Measurements from ENCODE around the gene PRRC2B. TPM values are rescaled to one million over a fixed set of nuclear protein-coding genes. Genes with fewer than 3 reads are reported as not detected.

Gene PRRC2B
- total RNA-seq, 1 donor from 2014 or later, result 505 TPM

GRCh38 chr9:131402738-131403492 is 9.0 kb downstream of the PRRC2B start:
- no peaks in the 10 kb centered on the region for H3K27me3 Mint-ChIP-seq (ENCODE audit: low read depth)
- no peak for DNase-seq (ENCODE audit: low spot score in 2 of 2, unreplicated experiment in 2 of 2)
- TF ChIP-seq, protein P1, sequence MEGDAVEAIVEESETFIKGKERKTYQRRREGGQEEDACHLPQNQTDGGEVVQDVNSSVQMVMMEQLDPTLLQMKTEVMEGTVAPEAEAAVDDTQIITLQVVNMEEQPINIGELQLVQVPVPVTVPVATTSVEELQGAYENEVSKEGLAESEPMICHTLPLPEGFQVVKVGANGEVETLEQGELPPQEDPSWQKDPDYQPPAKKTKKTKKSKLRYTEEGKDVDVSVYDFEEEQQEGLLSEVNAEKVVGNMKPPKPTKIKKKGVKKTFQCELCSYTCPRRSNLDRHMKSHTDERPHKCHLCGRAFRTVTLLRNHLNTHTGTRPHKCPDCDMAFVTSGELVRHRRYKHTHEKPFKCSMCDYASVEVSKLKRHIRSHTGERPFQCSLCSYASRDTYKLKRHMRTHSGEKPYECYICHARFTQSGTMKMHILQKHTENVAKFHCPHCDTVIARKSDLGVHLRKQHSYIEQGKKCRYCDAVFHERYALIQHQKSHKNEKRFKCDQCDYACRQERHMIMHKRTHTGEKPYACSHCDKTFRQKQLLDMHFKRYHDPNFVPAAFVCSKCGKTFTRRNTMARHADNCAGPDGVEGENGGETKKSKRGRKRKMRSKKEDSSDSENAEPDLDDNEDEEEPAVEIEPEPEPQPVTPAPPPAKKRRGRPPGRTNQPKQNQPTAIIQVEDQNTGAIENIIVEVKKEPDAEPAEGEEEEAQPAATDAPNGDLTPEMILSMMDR (IDR thresholded peaks at IDR 0.05; ENCODE audit: unreplicated experiment), result no peak
- peak overlapping the region; percentile 91 for H3K27ac Mint-ChIP-seq
- peak overlapping the region; percentile 26 for H3K4me3 Mint-ChIP-seq
- no peaks in the 10 kb centered on the region for H3K36me3 Mint-ChIP-seq
- no peaks in the 10 kb centered on the region for H3K9me3 Mint-ChIP-seq
- H3K4me1 Mint-ChIP-seq, result peaks cover 73% of the 10 kb centered on the region

- no peak overlapping the region for H3K27ac Mint-ChIP-seq
- H3K36me3 Mint-ChIP-seq, result no peaks in the 10 kb centered on the region
- H3K4me3 Mint-ChIP-seq, result no peak overlapping the region
- TF ChIP-seq, protein P1 (IDR thresholded peaks at IDR 0.05; ENCODE audit: unreplicated experiment), result no peak
- peaks cover 73% of the 10 kb centered on the region for H3K4me1 Mint-ChIP-seq
- H3K27me3 Mint-ChIP-seq (ENCODE audit: low read depth), result no peaks in the 10 kb centered on the region
- no peak for DNase-seq (ENCODE audit: low spot score in 2 of 2, unreplicated experiment in 2 of 2)
- H3K9me3 Mint-ChIP-seq, result no peaks in the 10 kb centered on the region
Observed at GRCh38 chr9:131403493-131403773, 9.5 kb downstream of the PRRC2B start.

GRCh38 chr9:131404581-131404980 is 10.7 kb downstream of the PRRC2B start:
- Mint-ChIP-seq H3K27me3 (ENCODE audit: low read depth) (no peaks in the 10 kb centered on the region), H3K36me3 (no peaks in the 10 kb centered on the region), H3K4me3 (no peak overlapping the region), H3K27ac (peak overlapping the region; percentile 77), H3K4me1 (peaks cover 76% of the 10 kb centered on the region), H3K9me3 (no peaks in the 10 kb centered on the region)
- no peak for DNase-seq (ENCODE audit: low spot score in 2 of 2, unreplicated experiment in 2 of 2)
- TF ChIP-seq, protein P1 (IDR thresholded peaks at IDR 0.05; ENCODE audit: unreplicated experiment), result no peak

DNA sequence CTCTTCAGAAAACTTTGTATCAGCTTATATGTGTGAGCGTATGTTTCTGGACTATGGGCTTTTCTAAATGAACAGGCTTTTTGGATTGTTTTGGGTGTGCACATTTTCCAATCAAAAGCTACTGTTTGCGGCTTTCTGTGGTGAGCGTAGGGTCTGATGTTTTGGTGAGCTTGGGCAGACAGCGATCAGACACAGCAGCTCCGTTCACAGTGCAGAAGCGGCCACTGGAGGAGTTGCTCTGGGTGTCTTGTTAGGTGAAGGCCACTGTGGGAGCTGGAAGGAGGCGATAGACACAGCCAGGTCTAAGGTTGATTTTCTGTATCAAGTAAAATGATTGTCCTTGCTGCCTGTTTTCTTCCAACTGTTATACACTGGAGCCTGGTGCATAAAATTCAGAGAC is 11.1 kb downstream of the PRRC2B start:
- TF ChIP-seq, protein P1 (IDR thresholded peaks at IDR 0.05; ENCODE audit: unreplicated experiment), result no peak
- DNase-seq (ENCODE audit: low spot score in 2 of 2, unreplicated experiment in 2 of 2), result no peak
- Mint-ChIP-seq H3K27ac (peak overlapping the region; percentile 77), H3K4me3 (no peak overlapping the region), H3K27me3 (ENCODE audit: low read depth) (no peaks in the 10 kb centered on the region), H3K9me3 (no peaks in the 10 kb centered on the region), H3K36me3 (no peaks in the 10 kb centered on the region), H3K4me1 (peaks cover 76% of the 10 kb centered on the region)

DNA sequence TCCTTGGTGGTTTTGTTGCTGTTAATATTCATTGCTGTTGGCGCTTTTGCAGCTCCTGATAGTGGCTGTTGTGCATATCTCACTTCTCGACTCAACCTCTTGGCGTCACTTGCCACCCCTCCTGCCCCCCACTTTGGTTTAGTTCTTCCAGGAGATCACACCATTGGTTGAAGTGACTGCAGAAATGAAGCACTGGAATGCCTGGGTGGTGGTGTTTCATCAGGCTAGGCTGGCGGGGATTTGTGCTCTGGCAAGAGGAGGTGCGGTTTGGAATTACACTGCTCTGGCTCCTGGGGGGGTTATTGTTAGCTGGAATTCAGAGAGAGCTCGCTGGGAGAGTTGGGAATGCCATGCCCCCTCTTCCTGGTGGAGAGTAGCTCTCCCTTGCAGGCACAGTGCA is 11.5 kb downstream of the PRRC2B start:
- Mint-ChIP-seq H3K4me1 (peaks cover 78% of the 10 kb centered on the region), H3K4me3 (no peak overlapping the region), H3K27ac (peak overlapping the region; percentile 74), H3K36me3 (no peaks in the 10 kb centered on the region), H3K9me3 (no peaks in the 10 kb centered on the region), H3K27me3 (ENCODE audit: low read depth) (no peaks in the 10 kb centered on the region)
- TF ChIP-seq, protein P1 (IDR thresholded peaks at IDR 0.05; ENCODE audit: unreplicated experiment), result no peak
- no peak for DNase-seq (ENCODE audit: low spot score in 2 of 2, unreplicated experiment in 2 of 2)

Measured in mesothelial cell of epicardium (in vitro differentiated cells).